Measurements from ENCODE around the gene ABCC6. TPM values are rescaled to one million over a fixed set of nuclear protein-coding genes. Genes with fewer than 3 reads are reported as not detected.
"Not testable (repeated sequence)": the region's sequence is repeated elsewhere in the genome, so short reads cannot be mapped to it uniquely, and the experiment has no call there.

ABCC6 gene
- total RNA-seq, 1 experiment from 2014 or later: 1.7 TPM

- DNase-seq (ENCODE audit: low read depth): not testable (repeated sequence)
These were observed 458 bp upstream of the ABCC6 start for GRCh38 chr16:16223662-16224241.

GRCh38 chr16:16221382-16221781 is 1.9 kb downstream of the ABCC6 start:
- not testable (repeated sequence) for DNase-seq (ENCODE audit: low read depth)

- not testable (repeated sequence) for DNase-seq (ENCODE audit: low read depth)
These were observed 2.8 kb downstream of the ABCC6 start for GRCh38 chr16:16220449-16220848.

- not testable (repeated sequence) for DNase-seq (ENCODE audit: low read depth)
These were observed 4.5 kb downstream of the ABCC6 start for GRCh38 chr16:16218787-16219186.

DNA sequence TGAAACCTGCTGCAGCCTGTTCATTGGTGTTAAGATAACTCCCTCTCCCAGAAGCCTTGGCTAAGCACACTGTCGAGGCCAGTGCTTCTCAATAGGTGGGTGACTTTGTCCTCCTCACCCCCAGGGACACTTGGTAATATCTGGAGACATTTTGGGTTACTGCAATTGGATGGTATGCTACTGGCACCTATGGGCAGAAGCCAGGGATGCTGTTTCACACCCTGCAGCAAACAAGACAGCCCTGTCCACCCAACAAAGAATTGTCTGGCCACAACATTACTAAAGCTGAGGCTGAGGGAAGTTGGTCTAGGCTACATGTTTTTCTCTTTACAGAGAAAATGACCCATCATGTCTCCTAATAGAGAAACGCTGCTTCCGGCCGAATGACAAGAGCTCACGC is 4.9 kb downstream of the ABCC6 start:
- not testable (repeated sequence) for DNase-seq (ENCODE audit: low read depth)

DNA sequence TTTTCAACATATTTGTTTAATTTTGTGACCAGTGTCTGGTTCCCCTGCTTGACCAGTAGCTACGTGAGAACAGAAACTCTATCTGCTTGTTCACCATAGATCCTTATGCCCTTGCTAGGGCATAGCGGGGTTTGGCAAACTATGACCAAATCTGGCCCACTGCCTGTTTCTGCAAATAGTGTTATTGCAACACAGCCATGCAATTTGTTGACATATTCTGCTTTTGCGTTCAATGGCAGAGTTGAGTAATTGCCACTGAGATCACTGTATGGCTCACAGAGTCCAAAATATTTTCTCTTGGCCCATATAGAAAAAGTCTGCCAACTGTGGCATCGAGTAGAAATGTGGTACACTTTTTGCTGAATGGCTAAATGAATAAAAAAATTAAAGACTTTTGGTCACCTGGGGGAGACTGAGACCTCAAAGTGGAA is 9.4 kb downstream of the ABCC6 start:
- DNase-seq (ENCODE audit: low read depth): not testable (repeated sequence)

DNA sequence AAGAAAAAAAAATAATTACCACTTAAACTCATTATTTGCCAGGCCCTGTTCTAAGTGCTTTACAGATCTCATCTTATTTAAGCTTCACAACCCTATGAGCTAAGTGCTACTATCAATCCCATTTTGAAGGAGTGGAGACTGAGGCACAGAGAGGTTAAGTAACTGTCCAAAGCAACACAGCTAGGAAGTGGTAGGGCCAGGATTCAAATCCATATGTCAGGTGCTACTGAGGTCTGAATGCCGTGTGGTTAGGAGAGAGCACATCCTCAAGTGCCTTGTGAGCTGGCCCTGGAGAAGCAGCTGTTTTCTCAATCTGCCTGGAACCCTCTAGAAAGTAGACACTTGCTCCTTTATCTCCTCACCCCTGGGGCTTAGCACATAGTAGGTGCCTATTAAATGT is 11.9 kb downstream of the ABCC6 start:
- DNase-seq (ENCODE audit: low read depth): not testable (repeated sequence)

DNA sequence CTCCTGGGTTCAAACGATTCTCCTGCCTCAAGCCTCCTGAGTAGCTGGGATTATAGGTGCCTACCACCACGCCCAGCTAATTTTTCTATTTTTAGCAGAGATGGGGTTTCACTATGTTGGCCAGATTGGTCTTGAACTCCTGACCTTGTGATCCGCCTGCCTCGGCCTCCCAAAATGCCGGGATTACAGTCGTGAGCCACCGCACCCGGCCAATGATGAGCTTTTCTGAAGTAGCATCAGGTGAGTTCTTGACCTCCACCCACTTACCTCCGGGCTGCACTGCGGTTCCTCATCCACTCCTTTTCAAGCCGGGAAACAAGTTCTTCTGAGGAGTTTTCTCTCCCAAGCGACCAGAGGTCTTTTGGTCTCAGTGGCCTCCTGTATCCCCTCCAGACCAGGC is 14.8 kb downstream of the ABCC6 start:
- DNase-seq (ENCODE audit: low read depth): not testable (repeated sequence)

DNA sequence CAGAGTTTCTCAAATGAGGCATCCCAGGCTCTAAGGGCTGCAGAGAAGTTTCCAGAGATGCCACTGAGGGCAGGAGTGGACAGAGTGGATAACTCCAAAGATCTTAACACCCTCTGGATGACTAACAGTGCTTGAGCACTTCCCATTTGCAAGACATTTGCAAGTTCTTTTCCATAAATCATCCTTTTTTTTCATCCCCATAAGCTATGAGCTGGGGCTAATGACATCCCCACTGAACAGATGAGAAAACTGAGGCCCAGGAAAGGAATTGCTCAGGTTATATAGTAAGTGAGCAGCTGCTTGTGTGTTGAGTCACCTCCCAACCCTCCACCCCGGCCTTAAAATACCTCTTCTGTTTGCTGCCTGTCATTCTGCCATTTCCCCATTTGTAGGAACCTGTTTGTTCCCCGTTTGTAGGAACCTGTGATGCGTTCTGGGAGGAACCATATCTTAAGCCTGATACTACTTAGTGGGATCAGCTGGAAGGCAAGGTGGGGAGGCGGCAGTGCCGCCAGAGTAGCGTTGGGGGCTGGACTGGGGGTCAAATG is 15.4 kb downstream of the ABCC6 start:
- not testable (repeated sequence) for DNase-seq (ENCODE audit: low read depth)

GRCh38 chr16:16207097-16207786 is 16.1 kb downstream of the ABCC6 start:
- DNase-seq (ENCODE audit: low read depth): not testable (repeated sequence)

DNA sequence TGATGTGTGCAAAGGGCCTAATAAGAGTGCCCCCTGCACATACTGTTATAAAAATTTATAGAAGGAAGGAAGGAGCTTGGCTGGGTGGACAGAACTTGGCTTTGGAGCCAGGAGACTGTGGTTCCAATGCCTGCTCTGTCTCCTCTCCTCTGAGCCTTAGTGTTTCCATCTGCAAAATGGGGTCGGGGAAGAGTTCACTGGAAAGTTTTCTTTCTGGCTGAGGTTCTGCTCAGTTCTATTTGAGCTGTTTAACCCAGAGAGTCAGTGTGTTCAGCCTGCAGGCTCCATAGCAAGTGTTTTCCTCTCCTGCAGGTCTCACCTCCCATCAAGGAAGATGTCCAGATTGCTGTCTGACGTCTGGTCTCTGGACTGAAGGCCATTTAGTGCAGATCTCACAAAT is 17.4 kb downstream of the ABCC6 start:
- DNase-seq (ENCODE audit: low read depth): not testable (repeated sequence)

- DNase-seq (ENCODE audit: low read depth): not testable (repeated sequence)
These were observed 18.7 kb downstream of the ABCC6 start for GRCh38 chr16:16204552-16204951.

DNA sequence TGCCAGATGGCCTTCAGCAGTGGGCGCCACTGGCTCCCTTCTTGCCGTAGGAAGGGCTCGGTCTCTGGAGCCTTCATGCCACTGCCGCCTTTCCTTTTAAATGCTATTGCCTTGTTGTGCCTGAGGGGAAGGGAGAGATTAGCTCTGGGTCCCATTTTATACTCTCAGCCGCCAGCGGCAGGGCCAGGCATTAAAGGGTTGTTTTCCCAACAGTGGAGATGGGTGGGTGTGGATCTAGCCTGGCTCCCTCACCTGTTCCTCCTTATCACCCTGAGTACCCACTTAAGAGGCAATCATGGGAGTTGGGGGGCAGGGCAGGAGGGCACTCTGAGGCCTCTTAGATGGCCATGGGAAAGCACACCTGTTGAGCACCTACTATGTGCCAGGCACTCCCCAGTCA is 19.8 kb downstream of the ABCC6 start:
- not testable (repeated sequence) for DNase-seq (ENCODE audit: low read depth)

DNA sequence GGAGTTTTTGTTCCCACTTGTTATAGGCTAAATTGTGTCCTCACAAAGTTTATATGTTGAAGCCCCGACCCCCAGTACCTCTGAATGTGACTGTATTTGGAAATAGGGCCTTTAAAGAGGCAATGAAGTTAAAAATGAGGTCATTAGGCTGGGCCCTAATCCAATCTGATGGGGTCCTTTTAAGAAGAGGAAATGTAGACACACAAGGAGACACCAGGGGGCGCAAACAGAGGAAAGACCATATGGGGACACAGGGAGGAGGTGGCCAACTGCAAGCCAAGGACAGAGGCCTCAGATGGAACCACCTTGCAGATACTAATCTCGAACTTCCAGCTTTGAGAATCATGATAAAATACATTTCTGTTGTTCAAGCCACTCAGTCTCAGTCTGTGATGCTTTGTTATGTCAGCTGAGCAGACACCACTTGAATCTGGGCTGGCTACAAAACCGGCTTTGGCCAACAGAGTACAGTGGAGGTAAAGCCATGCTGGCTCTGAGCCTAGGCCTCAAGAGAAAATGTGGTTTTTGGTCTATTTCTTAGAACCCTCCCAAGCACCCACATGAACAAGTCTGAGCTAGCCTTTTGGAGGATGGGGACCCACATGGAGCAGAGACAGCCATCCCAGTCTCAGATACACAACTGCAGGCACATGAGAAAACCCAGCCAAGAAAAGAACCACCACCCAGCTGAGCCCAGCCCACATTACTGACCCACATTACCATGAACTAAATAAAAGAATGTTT is 20.7 kb downstream of the ABCC6 start:
- DNase-seq (ENCODE audit: low read depth): peak; percentile 50

GRCh38 chr16:16201880-16202279 is 21.4 kb downstream of the ABCC6 start:
- DNase-seq (ENCODE audit: low read depth): not testable (repeated sequence)

- DNase-seq (ENCODE audit: low read depth): not testable (repeated sequence)
These were observed 22.9 kb downstream of the ABCC6 start for GRCh38 chr16:16200391-16200790.

- peak; percentile 67 for DNase-seq (ENCODE audit: low read depth)
These were observed 23.9 kb downstream of the ABCC6 start for GRCh38 chr16:16199428-16199827.

- no peak for DNase-seq (ENCODE audit: low read depth)
These were observed 25.3 kb downstream of the ABCC6 start for GRCh38 chr16:16197966-16198365.

DNA sequence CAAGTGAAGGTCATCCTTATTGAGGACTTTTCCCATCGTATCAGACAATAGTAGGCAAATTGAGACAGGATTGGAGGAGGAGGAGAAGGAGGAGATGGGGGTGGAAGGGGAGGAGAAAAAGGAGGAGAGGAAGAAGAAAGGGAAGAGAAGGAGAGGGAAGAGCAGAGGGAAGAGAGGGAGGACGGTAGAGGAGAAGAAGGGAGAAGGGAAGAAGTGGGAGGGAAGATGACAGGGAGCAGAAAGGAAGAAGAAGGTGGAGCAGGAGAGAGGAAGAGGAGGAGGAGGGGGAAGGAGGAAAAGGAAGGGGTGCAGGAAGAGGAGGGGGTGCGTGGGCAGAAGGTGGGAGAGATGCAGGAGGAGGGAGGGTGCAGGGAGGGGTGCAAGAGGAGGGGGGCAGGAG is 26.0 kb downstream of the ABCC6 start:
- no peak for DNase-seq (ENCODE audit: low read depth)

- DNase-seq (ENCODE audit: low read depth): no peak
These were observed 27.2 kb downstream of the ABCC6 start for GRCh38 chr16:16196099-16196498.

- DNase-seq (ENCODE audit: low read depth): no peak
These were observed 31.7 kb downstream of the ABCC6 start for GRCh38 chr16:16191493-16192167.

DNA sequence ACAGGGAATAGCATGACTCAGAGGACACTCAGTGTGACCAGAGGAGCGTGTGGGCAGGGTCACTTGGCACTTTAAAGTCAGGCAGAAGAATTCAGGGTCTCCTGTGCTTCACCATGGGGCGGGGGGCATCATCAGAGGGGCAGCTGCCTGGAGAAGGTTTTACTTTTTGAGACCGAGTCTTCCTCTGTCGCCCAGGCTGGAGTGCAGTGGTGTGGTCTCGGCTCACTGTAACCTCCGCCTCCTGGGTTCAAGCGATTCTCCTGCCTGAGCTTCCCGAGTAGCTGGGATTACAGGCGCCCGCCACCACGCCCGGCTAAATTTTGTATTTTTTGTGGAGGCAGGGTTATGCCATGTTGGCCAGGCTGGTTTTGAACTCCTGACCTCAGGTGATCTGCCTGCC is 32.3 kb downstream of the ABCC6 start:
- not testable (repeated sequence) for DNase-seq (ENCODE audit: low read depth)

Data from RPMI7951 (cell line).